ENCODE results near the gene FOXP1. TPM values are rescaled to one million over a fixed set of nuclear protein-coding genes. Genes with fewer than 3 reads are reported as not detected.

FOXP1 gene
- total and polyA plus RNA-seq, 7 experiments from 2014 or later: 104 to 537 (median 444) TPM

DNA sequence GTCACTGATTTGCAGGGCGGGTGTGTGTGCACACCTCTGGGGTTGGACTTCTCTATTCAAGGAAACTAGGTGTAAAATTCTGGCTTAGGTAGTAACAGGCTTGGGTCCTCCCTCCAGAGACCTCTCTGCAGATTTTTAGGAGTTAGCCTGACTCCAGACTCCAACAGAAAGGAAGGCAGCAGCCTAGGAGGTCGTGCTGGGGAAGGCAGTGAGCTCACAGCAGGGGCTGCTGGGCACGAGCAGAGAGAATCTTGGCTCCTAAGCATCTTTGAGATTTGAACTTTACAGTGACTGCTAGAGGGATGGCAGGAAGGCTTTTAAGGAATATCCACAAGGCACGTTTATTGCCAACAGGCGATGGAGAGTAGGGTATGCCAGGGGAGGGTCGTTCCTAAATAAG is 612.6 kb downstream of the FOXP1 start:
- no peak for ATAC-seq
- Histone ChIP-seq H3K4me3 (ENCODE audit: low read length) (no peak overlapping the region), H3K9me3 (ENCODE audit: control insufficient read depth in 2 of 3, low read length in 3 of 3) (no peaks in the 10 kb centered on the region), H3K27ac (ENCODE audit: low read depth, low read length) (no peak overlapping the region), H3K36me3 (ENCODE audit: control insufficient read depth in 2 of 3, insufficient read depth in 3 of 3, low read length in 3 of 3) (peaks cover 26 to 92% (median 36%) of the 10 kb centered on the region in 3 experiments), H3K4me1 (ENCODE audit: control insufficient read depth in 2 of 2, insufficient read depth in 2 of 2, low read length in 2 of 2) (no peaks in the 10 kb centered on the region), H3K27me3 (ENCODE audit: control insufficient read depth in 2 of 2, insufficient read depth in 2 of 2, low read length in 2 of 2) (no peaks in the 10 kb centered on the region)
- no peak for DNase-seq
- peak overlapping the region in 5 of 9 donors; percentile 2 to 54 (median 34) for H3K27ac Mint-ChIP-seq
- H3K4me1 Mint-ChIP-seq: peaks cover 0 to 13% (median 3%) of the 10 kb centered on the region in 7 donors
- no peaks in the 10 kb centered on the region for H3K27me3 Mint-ChIP-seq
- intact Hi-C loops (cut with micrococcal nuclease): no loop called here
- POLR2A ChIA-PET: no interaction called here
- peak overlapping the region in 1 of 10 donors; percentile 10 for H3K4me3 Mint-ChIP-seq
- peaks cover 14 to 50% (median 35%) of the 10 kb centered on the region in 5 donors for H3K36me3 Mint-ChIP-seq
- peaks cover 0 to 4% (median 0%) of the 10 kb centered on the region in 11 donors for H3K9me3 Mint-ChIP-seq
- CTCF ChIA-PET: no interaction called here

- Histone ChIP-seq H3K36me3 (ENCODE audit: control insufficient read depth in 2 of 3, insufficient read depth in 3 of 3, low read length in 3 of 3) (peaks cover 31 to 92% (median 33%) of the 10 kb centered on the region in 3 experiments), H3K4me1 (ENCODE audit: control insufficient read depth in 2 of 2, insufficient read depth in 2 of 2, low read length in 2 of 2) (no peaks in the 10 kb centered on the region), H3K27me3 (ENCODE audit: control insufficient read depth in 2 of 2, insufficient read depth in 2 of 2, low read length in 2 of 2) (no peaks in the 10 kb centered on the region), H3K9me3 (ENCODE audit: control insufficient read depth in 2 of 3, low read length in 3 of 3) (no peaks in the 10 kb centered on the region), H3K27ac (ENCODE audit: low read depth, low read length) (no peak overlapping the region), H3K4me3 (ENCODE audit: low read length) (no peak overlapping the region)
- peaks cover 0 to 16% (median 3%) of the 10 kb centered on the region in 7 donors for H3K4me1 Mint-ChIP-seq
- H3K4me3 Mint-ChIP-seq: no peak overlapping the region
- H3K27ac Mint-ChIP-seq: peak overlapping the region in 5 of 9 donors; percentile 26 to 83 (median 40)
- intact Hi-C loops (cut with micrococcal nuclease): no loop called here
- CTCF ChIA-PET: no interaction called here
- H3K36me3 Mint-ChIP-seq: peaks cover 14 to 46% (median 43%) of the 10 kb centered on the region in 5 donors
- no peaks in the 10 kb centered on the region for H3K27me3 Mint-ChIP-seq
- ATAC-seq (no peak), DNase-seq (no peak)
- POLR2A ChIA-PET: no interaction called here
- H3K9me3 Mint-ChIP-seq: peaks cover 0 to 4% (median 0%) of the 10 kb centered on the region in 11 donors
These were observed 613.4 kb downstream of the FOXP1 start for GRCh38 chr3:70970171-70970570.

DNA sequence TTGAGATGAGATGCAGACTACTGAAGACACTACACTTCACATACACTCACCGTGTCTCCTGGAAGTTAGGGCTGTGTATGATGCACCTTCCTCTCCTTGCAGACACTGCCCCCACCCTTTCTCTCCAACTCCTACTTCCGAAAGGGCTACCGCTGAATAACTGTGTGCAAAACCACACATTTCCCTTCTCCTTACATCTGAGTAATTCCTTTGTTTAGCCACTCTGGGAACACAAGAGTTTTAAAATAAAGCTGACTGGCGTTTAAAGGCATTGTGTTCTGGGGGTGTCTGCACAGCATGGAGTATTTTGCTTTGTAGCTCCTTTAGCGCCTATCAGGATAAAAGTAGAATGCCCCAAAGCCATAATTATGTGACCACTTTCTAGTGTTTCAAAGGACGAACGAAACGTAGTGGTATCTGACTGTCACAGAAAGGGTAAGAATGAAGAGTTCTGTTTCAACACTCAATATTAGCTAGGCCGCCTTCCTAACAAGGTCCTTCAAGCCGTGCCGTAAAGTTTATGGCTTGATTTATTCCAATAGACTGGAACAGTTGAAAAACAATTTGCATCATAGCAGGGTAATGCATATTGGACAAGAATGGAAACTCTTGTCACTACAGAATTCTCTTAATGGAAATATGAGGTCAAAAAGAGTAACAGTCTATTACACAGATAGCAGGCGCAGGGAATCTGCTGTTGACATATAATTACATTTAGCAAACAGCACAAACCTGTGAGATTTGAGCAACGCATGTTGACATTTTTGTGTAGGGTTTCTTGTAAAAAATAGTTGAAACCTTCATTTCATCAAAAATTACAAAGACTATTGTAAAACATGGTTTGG is 619.9 kb downstream of the FOXP1 start:
- H3K9me3 Mint-ChIP-seq: peaks cover 0 to 10% (median 0%) of the 10 kb centered on the region in 11 donors
- ATAC-seq: no peak
- Histone ChIP-seq H3K4me1 (ENCODE audit: control insufficient read depth in 2 of 2, insufficient read depth in 2 of 2, low read length in 2 of 2) (no peaks in the 10 kb centered on the region), H3K27me3 (ENCODE audit: control insufficient read depth in 2 of 2, insufficient read depth in 2 of 2, low read length in 2 of 2) (no peaks in the 10 kb centered on the region), H3K27ac (ENCODE audit: low read depth, low read length) (no peak overlapping the region), H3K36me3 (ENCODE audit: control insufficient read depth in 2 of 3, insufficient read depth in 3 of 3, low read length in 3 of 3) (peaks cover 15 to 93% (median 21%) of the 10 kb centered on the region in 3 experiments), H3K9me3 (ENCODE audit: control insufficient read depth in 2 of 3, low read length in 3 of 3) (no peaks in the 10 kb centered on the region), H3K4me3 (ENCODE audit: low read length) (no peak overlapping the region)
- peak overlapping the region in 2 of 10 donors; percentile 2 to 21 for H3K4me3 Mint-ChIP-seq
- no peaks in the 10 kb centered on the region for H3K27me3 Mint-ChIP-seq
- peaks cover 18 to 65% (median 52%) of the 10 kb centered on the region in 5 donors for H3K36me3 Mint-ChIP-seq
- ChIA-PET CTCF (interaction anchor here (0.6 kb wide), 1 partner anchor 253 kb away, joined by 3 read pairs; no protein-coding TSS in a partner anchor), POLR2A (no interaction called here)
- no peak for DNase-seq
- H3K4me1 Mint-ChIP-seq: peaks cover 3 to 20% (median 6%) of the 10 kb centered on the region in 7 donors
- intact Hi-C loops (cut with micrococcal nuclease): no loop called here
- H3K27ac Mint-ChIP-seq: peak overlapping the region in 7 of 9 donors; percentile 19 to 82 (median 60)

- Histone ChIP-seq H3K36me3 (ENCODE audit: control insufficient read depth in 2 of 3, insufficient read depth in 3 of 3, low read length in 3 of 3) (peaks cover 6 to 70% (median 9%) of the 10 kb centered on the region in 3 experiments), H3K27me3 (ENCODE audit: control insufficient read depth in 2 of 2, insufficient read depth in 2 of 2, low read length in 2 of 2) (no peaks in the 10 kb centered on the region), H3K9me3 (ENCODE audit: control insufficient read depth in 2 of 3, low read length in 3 of 3) (no peaks in the 10 kb centered on the region), H3K27ac (ENCODE audit: low read depth, low read length) (no peak overlapping the region), H3K4me3 (ENCODE audit: low read length) (no peak overlapping the region), H3K4me1 (ENCODE audit: control insufficient read depth in 2 of 2, insufficient read depth in 2 of 2, low read length in 2 of 2) (no peaks in the 10 kb centered on the region)
- ATAC-seq (no peak), DNase-seq (no peak)
- Mint-ChIP-seq H3K4me3 (no peak overlapping the region), H3K36me3 (peaks cover 18 to 61% (median 50%) of the 10 kb centered on the region in 5 donors), H3K4me1 (peaks cover 0 to 25% (median 6%) of the 10 kb centered on the region in 7 donors), H3K27ac (peak overlapping the region in 6 of 9 donors; percentile 38 to 69 (median 62)), H3K9me3 (peaks cover 0 to 11% (median 0%) of the 10 kb centered on the region in 11 donors), H3K27me3 (no peaks in the 10 kb centered on the region)
- intact Hi-C loops (cut with micrococcal nuclease): loop anchor here in 1 of 2 donors (10.0 kb wide), 1 partner anchor 555 kb away; no protein-coding TSS in a partner anchor
- ChIA-PET POLR2A (no interaction called here), CTCF (no interaction called here)
These were observed 623.8 kb downstream of the FOXP1 start for GRCh38 chr3:70959506-70960291.

DNA sequence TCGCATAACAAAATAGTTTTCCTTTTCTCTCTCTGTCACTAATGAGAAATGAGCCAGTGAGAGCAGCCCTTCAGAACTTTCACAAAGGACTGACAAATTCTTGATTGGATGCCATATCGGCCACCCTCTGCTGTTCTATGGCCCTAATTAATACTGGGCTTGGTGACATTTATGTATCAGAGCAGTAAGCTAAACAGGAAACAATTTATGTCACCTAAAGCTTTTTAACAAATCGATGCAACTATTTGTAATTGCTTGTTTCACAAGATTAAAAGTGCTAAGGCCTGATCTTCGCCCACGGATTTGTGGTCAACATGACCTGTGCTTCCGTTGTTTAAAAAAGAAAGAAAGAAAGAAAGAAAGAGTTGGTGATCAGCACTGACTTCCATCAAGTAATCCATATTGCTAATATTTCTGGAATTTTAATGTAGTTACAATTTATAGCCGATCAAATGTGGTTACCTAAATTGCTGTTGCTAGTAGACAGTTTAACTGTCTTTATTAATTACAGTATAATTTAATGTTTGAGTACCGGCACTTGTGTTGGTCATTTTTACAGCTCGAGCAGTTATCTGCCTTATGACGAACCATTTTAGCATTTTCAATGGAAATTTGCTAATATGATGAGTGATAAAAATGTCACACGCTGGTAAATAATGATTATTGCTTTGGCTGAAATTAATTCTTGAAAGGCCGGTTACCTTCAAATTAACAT is 631.3 kb downstream of the FOXP1 start:
- H3K4me1 ChIP-seq (ENCODE audit: control insufficient read depth in 2 of 2, insufficient read depth in 2 of 2, low read length in 2 of 2): no peaks in the 10 kb centered on the region
- no peak overlapping the region for H3K4me3 ChIP-seq (ENCODE audit: low read length)
- DNase-seq (no peak), ATAC-seq (no peak)
- no peaks in the 10 kb centered on the region for H3K36me3 ChIP-seq (ENCODE audit: control insufficient read depth in 2 of 3, insufficient read depth in 3 of 3, low read length in 3 of 3)
- ChIA-PET CTCF (interaction anchor here (0.6 kb wide), 1 partner anchor 383 kb away, joined by 3 read pairs; no protein-coding TSS in a partner anchor), POLR2A (interaction anchor here (0.7 kb wide), 1 partner anchor 301 kb away, joined by 4 read pairs; no protein-coding TSS in a partner anchor)
- peaks cover 0 to 4% (median 3%) of the 10 kb centered on the region in 5 donors for H3K36me3 Mint-ChIP-seq
- H3K27ac Mint-ChIP-seq: peak overlapping the region in 4 of 9 donors; percentile 6 to 58 (median 16)
- intact Hi-C loops (cut with micrococcal nuclease): loop anchor here in 1 of 2 donors (5.0 to 10.0 kb wide), 2 partner anchors 563 to 635 kb away; no protein-coding TSS in a partner anchor
- H3K9me3 Mint-ChIP-seq: peaks cover 0 to 13% (median 0%) of the 10 kb centered on the region in 11 donors
- peaks cover 0 to 24% (median 6%) of the 10 kb centered on the region in 7 donors for H3K4me1 Mint-ChIP-seq
- no peak overlapping the region for H3K27ac ChIP-seq (ENCODE audit: low read depth, low read length)
- peak overlapping the region in 1 of 10 donors; percentile 23 for H3K4me3 Mint-ChIP-seq
- H3K27me3 ChIP-seq (ENCODE audit: control insufficient read depth in 2 of 2, insufficient read depth in 2 of 2, low read length in 2 of 2): no peaks in the 10 kb centered on the region
- peaks cover 0 to 3% (median 0%) of the 10 kb centered on the region in 5 donors for H3K27me3 Mint-ChIP-seq
- no peaks in the 10 kb centered on the region for H3K9me3 ChIP-seq (ENCODE audit: control insufficient read depth in 2 of 3, low read length in 3 of 3)

DNA sequence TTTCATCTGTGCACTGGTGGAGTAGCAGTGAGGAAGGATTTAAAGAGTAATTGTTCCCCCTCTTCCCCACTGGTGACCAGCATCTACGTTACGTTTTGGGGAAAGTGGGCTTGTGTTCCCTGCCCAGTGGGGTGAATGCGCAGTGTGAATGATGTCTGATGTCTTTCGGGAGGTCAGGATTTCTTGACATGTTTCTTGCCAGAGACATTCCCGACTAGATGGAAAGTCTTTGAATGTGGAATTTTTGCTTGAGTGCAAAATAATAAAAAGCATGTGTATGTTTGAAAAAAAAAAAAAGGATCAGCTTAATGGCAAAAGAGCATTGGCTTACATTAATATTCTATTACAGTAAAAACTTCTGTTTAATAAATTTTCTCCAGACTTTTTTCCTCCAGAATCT is 632.2 kb downstream of the FOXP1 start:
- H3K4me1 Mint-ChIP-seq: peaks cover 0 to 22% (median 6%) of the 10 kb centered on the region in 7 donors
- H3K4me3 ChIP-seq (ENCODE audit: low read length): no peak overlapping the region
- peaks cover 0 to 13% (median 0%) of the 10 kb centered on the region in 11 donors for H3K9me3 Mint-ChIP-seq
- no peak overlapping the region for H3K4me3 Mint-ChIP-seq
- H3K27ac Mint-ChIP-seq: peak overlapping the region in 3 of 9 donors; percentile 1 to 76 (median 6)
- H3K27me3 ChIP-seq (ENCODE audit: control insufficient read depth in 2 of 2, insufficient read depth in 2 of 2, low read length in 2 of 2): no peaks in the 10 kb centered on the region
- no peak for ATAC-seq
- peaks cover 0 to 1% (median 0%) of the 10 kb centered on the region in 5 donors for H3K36me3 Mint-ChIP-seq
- H3K9me3 ChIP-seq (ENCODE audit: control insufficient read depth in 2 of 3, low read length in 3 of 3): no peaks in the 10 kb centered on the region
- H3K4me1 ChIP-seq (ENCODE audit: control insufficient read depth in 2 of 2, insufficient read depth in 2 of 2, low read length in 2 of 2): no peaks in the 10 kb centered on the region
- H3K27me3 Mint-ChIP-seq: peaks cover 0 to 8% (median 0%) of the 10 kb centered on the region in 5 donors
- no peak overlapping the region for H3K27ac ChIP-seq (ENCODE audit: low read depth, low read length)
- no peak for DNase-seq
- POLR2A ChIA-PET: no interaction called here
- CTCF ChIA-PET: no interaction called here
- no peaks in the 10 kb centered on the region for H3K36me3 ChIP-seq (ENCODE audit: control insufficient read depth in 2 of 3, insufficient read depth in 3 of 3, low read length in 3 of 3)
- intact Hi-C loops (cut with micrococcal nuclease): loop anchor here in 1 of 2 donors (5.0 to 10.0 kb wide), 2 partner anchors 563 to 636 kb away; no protein-coding TSS in a partner anchor

Measured in naive thymus-derived CD4-positive, alpha-beta T cell (primary cell).